Fibroblast of lung (primary cell): ENCODE measurements around the gene FAM240B.

Source experiments
- EZH2 ChIP-seq: IDR thresholded peaks from 2 replicates; pipeline ENCODE4 v1.5.1; 2012; ENCODE audit warnings: low read length, control low read depth, mild to moderate bottlenecking; ENCODE audit errors: missing control alignments
- TF ChIP-seq, protein P1 (sequence below), 2 donors: IDR thresholded peaks in 1 of 2; conservative IDR thresholded peaks in 1 of 2; 1 replicate in 1 of 2; 2 replicates in 1 of 2; pipeline ENCODE4 v1.5.1; 2011 to 2012; ENCODE audit warnings: low read length in 2 of 2, control low read depth in 1 of 2, inconsistent platforms in 1 of 2, low read depth in 1 of 2, mild to moderate bottlenecking in 1 of 2

DNA sequence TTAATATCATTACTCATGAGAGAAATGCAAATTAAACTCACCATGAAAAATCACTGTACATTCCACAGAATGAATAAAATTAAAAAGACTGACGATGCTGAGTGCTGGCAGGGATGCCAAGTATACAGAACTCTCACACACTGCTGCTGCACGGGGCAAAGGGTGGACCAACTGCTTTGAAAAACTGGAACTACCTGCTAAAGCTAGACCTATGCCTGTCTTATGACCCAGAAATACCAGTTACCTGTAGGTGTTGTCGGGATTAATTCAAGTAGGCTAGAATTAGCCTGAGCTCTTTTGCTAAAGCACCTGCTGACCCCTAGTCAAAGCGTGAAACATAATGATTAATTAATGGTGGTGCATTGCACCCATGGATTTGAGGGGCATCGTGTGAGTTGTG lies 63.0 kb downstream of the FAM240B start:
- TF ChIP-seq, protein P1, sequence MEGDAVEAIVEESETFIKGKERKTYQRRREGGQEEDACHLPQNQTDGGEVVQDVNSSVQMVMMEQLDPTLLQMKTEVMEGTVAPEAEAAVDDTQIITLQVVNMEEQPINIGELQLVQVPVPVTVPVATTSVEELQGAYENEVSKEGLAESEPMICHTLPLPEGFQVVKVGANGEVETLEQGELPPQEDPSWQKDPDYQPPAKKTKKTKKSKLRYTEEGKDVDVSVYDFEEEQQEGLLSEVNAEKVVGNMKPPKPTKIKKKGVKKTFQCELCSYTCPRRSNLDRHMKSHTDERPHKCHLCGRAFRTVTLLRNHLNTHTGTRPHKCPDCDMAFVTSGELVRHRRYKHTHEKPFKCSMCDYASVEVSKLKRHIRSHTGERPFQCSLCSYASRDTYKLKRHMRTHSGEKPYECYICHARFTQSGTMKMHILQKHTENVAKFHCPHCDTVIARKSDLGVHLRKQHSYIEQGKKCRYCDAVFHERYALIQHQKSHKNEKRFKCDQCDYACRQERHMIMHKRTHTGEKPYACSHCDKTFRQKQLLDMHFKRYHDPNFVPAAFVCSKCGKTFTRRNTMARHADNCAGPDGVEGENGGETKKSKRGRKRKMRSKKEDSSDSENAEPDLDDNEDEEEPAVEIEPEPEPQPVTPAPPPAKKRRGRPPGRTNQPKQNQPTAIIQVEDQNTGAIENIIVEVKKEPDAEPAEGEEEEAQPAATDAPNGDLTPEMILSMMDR (conservative IDR thresholded peaks at IDR 0.05 in 1 of 2, IDR thresholded peaks at IDR 0.05 in 1 of 2; ENCODE audit: low read depth in 1 of 2, low read length in 2 of 2): no peak
- TF ChIP-seq EZH2: no peak
